Stimulated activated CD8-positive, alpha-beta memory T cell treated with anti-CD3 and anti-CD28 coated beads, Interleukin-4, amount 100 ng/mL, for 1 hour (primary cell): ENCODE measurements around the gene MRPS25.

ENCODE experiments used
- DNase-seq, 2 donors: peaks; one replicate each; pipeline ENCODE4 v3.0.0-alpha.2; 2020; ENCODE audit warnings: low read depth in 2 of 2, low spot score in 1 of 2

MRPS25 gene

DNA sequence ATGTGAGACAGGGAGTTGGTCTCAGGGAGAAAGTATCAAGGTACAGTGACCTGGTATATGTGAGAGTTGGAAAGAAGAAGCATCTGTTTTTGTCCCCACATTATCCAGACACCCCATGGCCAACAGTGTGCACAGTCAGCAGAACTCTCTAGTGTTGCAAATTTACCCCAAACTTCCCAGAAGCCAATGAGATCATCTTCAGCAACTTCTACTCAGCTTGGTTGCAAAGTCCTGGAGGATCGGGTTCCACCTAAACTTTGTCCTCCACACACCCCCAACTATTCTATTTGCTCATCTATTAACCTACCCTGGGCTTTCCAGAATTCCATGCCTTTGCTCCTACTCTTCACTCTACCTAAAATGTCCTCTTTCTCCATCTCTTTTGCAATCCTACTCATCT, 18.1 kb upstream of the MRPS25 start:
- DNase-seq = no peak

DNA sequence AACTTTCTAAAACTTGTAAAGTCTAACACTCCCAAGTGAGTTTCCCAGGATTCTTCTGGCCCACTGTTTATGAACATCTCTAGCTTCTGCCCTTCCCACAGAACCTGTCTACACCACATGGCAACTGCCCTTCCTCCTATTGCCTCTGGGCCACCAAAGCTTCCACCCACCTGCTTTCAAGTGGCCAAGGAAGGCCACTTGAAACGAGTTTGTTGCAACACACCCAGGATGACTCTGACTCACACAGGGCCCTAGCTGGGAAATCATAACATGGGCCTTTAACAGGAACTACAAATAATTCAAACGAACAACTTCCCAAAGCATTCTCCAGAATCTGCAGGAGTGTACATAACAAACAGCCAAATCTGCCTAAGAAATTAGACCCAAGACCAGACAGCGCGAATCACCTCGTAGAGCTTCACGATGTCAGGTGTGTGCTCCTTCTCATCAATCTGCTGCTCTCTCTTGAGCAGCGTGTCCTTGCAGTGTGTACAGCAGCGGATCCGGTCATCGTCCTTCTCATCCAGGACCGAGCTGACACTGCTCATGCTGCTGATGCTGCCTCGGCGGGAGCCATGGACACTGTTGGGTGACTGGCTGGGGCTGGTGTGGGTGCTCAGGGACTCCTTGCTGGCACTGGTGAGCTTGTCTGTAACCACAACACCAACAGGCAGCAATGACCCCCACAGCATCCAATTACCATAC, 17.0 kb upstream of the MRPS25 start:
- DNase-seq = no peak

DNA sequence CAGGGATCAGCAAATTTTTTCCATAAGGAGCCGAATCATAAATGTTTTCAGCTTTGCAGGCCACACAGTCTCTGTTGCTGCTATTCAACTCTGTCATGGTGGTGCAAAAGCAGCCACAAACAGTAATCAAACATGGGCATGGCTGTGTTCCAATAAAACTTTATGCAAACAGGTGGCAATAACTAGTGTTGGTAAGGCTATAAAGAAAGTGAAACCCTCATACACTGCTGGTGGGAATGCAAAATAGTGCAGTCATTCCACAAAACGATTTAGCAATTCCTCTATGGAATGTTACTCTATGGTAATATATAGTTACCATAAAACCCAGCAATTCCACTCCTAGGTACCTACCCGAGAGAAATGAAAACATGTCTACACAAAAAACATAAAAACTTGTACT, 14.0 kb upstream of the MRPS25 start:
- no peak for DNase-seq

- DNase-seq = no peak
Measured at GRCh38 chr3:15074500-15074899, 9.4 kb upstream of the MRPS25 start.

- DNase-seq = no peak
Measured at GRCh38 chr3:15071699-15072098, 6.6 kb upstream of the MRPS25 start.

DNA sequence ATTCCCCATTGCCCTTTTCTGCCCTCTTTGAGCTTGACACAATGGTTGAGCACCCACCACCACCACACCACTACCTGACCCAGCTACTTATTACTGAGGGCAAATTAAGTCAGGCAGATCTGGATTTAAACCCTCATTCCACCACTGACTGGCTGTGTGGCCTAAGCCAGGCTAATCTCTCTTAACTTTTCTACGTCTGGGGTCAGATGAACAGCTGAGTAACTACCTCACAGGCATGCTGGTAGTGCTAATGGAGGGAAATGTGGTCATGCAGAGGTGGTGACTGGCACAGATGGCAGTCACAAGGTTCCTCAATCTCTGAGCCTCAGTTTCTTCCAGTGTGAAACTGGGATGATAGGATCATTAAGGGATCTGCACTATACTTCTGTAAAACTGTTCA, 4.3 kb upstream of the MRPS25 start:
- DNase-seq = no peak

GRCh38 chr3:15066467-15066866, 1.4 kb upstream of the MRPS25 start:
- no peak for DNase-seq

DNA sequence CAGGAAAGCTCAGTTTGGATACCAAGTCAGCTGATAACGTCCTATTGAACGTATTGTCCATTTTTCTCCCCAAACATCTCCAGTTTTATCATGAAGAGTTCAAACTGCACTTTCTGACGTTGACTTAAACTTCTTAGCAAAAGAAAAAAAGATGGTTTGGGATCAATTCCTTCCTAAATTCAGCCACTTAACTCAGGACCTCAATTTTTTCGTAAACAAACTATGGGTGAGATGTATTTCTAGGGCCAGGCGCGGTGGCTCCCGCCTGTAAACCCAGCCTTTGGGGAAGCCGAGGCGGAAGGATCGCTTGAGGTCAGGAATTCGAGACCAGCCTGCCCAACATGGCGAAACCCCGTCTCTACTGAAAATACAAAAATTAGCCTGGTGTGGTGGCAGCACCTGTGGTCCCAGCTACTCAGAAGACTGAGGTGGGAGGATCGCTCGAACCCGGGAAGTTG, 464 bp upstream of the MRPS25 start:
- DNase-seq = no peak

DNA sequence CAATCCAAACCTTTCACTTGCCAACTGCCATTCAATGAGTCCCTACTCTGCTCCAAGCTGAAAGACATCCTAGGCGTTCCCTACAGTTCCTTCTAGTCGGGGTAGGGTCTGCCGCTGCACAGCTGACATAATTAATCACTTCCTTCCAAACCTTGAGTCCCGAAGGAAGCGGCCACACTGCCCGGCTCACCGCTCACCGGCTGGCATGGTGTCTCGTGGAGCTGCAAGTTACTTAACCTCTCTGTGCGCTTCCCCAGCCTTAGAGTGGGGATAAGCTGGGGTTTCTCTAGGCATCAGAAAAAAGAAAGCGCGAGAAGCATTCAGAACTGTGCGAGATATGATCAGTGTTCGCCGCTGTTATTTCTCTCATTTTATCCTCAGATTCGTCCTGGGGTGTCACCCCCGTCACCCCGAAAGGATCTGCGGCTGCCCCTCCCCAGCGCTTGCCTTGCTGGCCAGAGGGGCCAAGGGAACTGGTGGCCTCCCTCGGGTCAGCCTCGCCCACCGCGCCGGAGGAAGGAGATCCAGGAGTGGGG, 748 bp downstream of the MRPS25 start:
- DNase-seq = no peak

GRCh38 chr3:15063656-15064286, 1.3 kb downstream of the MRPS25 start:
- no peak for DNase-seq

- no peak for DNase-seq
Measured at GRCh38 chr3:15063238-15063637, 1.9 kb downstream of the MRPS25 start.

DNA sequence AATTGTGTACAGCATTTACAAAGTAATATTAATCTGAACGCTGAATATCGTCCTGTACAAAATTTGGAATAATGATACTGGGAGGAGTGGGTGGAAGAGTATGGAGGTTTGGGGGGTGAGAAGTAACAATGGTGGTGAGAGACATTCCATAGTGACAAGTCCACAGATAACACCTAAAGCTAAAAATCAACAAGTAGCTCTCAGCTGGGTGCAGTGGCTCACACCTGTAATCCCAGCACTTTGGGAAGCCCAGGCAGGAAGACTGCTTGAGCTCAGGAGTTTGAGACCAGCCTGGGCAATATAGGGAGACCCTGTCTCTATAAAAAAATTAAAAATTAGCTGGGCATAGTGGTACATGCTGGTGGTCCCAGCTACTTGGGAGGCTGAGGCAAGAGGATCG, 5.1 kb downstream of the MRPS25 start:
- DNase-seq = no peak

- no peak for DNase-seq
Measured at GRCh38 chr3:15056676-15057404, 8.3 kb downstream of the MRPS25 start.

DNA sequence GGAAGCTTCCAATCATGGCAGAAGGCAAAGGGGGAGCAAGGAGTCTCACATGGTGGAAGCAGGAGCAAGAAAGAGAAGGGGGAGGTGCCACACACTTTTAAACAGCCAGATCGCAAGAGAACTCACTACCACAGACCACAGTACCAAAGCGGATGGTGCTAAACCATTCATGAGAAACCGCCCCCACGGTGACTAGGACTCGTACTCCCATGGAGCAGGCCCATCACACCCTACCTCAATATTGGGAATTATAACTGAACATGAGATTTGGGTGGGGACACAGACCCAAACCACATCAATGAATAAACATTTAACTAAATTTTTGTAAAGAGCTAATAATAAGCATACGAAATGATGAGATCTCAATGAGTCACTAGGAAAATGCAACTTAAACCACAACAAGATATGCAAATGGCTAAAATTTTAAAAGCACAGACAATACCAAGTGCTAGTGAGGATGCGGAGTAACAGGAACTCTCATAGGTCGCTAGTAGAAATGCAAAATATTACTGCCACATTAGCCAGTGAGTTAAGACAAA, 10.0 kb downstream of the MRPS25 start:
- DNase-seq = no peak

- DNase-seq = no peak
Measured at GRCh38 chr3:15053541-15053940, 11.6 kb downstream of the MRPS25 start.

DNA sequence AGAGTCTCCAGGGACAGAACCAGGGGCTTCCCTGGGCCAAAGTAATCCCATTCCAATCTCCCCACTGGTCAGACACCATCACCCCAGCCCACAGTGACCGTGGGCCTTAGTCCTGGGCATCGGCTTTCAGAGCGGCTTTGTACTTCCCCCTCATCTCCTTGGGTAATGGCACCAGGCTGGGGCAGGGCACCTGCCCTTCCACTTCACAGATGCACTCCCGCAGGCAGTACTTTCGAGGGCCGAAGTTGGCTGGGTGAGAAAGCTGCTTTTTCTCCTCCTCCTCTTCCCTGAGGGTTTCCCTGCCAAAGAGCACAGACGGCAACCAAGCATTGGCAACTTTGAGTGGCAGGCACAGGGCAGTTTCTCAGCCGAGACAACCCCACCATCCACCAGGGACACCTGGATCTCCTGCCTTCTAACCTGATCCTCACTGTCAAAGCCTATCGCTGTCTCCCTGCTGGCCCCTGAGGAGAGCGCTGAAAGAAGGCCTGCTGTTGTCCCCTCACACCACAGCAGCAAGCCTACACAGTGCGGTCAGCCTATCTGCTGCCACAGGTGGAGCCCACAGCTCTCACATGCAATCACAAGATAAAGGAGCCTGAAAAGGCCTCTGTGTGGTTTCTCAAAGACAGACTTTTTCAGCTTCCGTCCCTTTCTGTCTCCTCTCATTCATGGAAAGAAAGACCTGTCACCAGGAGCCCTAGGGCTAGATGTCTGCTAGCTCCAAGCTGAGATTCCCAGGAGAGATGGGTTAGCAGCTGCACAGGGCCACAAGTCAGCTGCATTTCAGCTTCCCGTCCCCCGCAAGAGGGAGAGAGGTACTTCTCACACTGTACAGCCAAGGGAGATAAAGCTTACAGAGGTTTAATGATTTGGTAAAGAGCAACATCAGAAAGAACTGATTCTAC, 12.5 kb downstream of the MRPS25 start:
- no peak for DNase-seq

DNA sequence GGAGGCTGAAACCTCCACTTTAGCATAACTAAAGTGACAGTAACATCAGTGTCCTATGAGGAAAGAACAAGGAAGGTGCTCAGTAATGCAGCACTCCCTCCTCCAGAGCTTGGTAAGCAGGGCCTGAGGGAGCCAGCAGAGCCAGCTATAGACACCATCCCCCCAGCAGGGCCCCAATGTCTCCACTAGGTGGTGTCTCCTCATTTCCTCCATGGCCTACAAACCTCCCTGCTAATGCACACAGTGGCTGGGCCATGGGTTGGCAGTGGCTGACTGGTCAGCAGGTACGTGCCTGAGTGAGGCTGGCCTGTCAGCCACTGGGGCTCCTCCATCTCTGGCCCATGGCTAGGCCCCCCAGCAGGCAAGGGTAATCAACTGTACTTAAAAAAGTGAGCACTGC, 13.6 kb downstream of the MRPS25 start:
- no peak for DNase-seq

GRCh38 chr3:15050405-15051092, 14.6 kb downstream of the MRPS25 start:
- DNase-seq = no peak

DNA sequence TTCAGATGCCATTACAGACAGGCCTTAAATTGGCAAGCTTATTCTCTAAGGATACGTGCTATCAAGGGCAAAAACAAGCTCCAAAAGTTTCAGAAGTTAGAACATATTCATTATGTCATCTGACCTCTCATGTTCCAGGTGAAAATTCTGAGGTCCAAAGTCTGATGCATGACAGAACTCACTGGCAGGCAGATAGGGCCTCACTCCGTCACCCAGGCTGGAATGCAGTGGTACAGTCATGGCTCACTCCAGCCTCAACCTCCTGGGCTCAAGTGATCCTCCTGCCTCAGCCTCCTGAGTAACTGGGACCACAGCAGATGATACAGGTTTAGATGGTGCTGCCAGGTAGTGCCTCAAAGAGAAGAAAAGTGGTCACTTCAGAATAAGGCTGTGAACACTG, 15.5 kb downstream of the MRPS25 start:
- no peak for DNase-seq

DNA sequence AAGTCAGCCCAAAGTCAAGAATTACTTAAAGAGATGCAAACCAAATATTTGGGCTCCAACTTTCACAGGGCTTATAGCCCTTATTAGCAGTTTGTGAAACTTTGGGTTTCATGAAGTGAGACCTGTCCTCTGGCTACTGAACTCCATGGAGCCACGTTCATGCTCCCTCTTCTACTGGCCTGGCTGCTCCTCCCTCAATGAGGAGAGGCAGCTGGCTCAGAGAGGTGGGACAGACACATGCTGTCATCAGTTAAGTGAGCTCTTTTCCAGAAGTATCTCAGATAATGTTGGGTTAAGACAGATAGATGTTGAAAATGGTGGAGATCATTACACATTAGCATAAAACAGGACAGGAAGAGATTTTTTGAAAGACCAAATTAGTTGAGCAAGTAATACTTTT, 19.4 kb downstream of the MRPS25 start:
- no peak for DNase-seq
